Endothelial cell (in vitro differentiated cells): ENCODE data around the gene TGM1. TPM values are rescaled to one million over a fixed set of nuclear protein-coding genes. Genes with fewer than 3 reads are reported as not detected.

ENCODE experiments used
- DNase-seq: peaks from one replicate; pipeline ENCODE4 v3.0.0; 2021; ENCODE audit warnings: low spot score
- H3K27ac Mint-ChIP-seq: one replicate; pipeline ENCODE4 v1.8.0; 2021; ENCODE audit warnings: mixed read lengths, inconsistent platforms; ENCODE audit not compliant: unreplicated experiment
- H3K27me3 Mint-ChIP-seq: one replicate; pipeline ENCODE4 v1.8.0; 2021; ENCODE audit warnings: mild to moderate bottlenecking, moderate library complexity, mixed read lengths, inconsistent platforms; ENCODE audit not compliant: unreplicated experiment
- H3K36me3 Mint-ChIP-seq: one replicate; pipeline ENCODE4 v1.8.0; 2021; ENCODE audit warnings: mild to moderate bottlenecking, low read depth, mixed read lengths, inconsistent platforms; ENCODE audit not compliant: unreplicated experiment
- H3K4me1 Mint-ChIP-seq: one replicate; pipeline ENCODE4 v1.8.0; 2021; ENCODE audit warnings: mild to moderate bottlenecking, mixed read lengths, inconsistent platforms; ENCODE audit not compliant: unreplicated experiment
- H3K4me3 Mint-ChIP-seq: one replicate; pipeline ENCODE4 v1.8.0; 2021; ENCODE audit warnings: mild to moderate bottlenecking, mixed read lengths, inconsistent platforms; ENCODE audit not compliant: unreplicated experiment
- H3K9me3 Mint-ChIP-seq: one replicate; pipeline ENCODE4 v1.8.0; 2021; ENCODE audit warnings: mixed read lengths, inconsistent platforms; ENCODE audit not compliant: unreplicated experiment
- CTCF ChIP-seq: fragments of 200-600 bp; sonication (generic); IDR thresholded peaks from one replicate; pipeline ENCODE4 v1.5.0; 2021; ENCODE audit warnings: antibody characterized with exemption; ENCODE audit not compliant: unreplicated experiment
- total RNA-seq: library from RNA; stranded (reverse); fragmentation: NEBNext Ultra II Directional; extraction: Animal tissue kit (Norgen Biotek cat#: 25700); gene quantifications from one replicate; pipeline ENCODE4 v1.2.1, GENCODE V29; 2021; ENCODE audit not compliant: unreplicated experiment

The TGM1 gene
- total RNA-seq, 1 donor from 2014 or later = 1.7 TPM

- Mint-ChIP-seq H3K27ac (no peak overlapping the region), H3K36me3 (peaks cover 10% of the 10 kb centered on the region), H3K4me3 (peak overlapping the region; percentile 29), H3K9me3 (no peaks in the 10 kb centered on the region), H3K4me1 (peaks cover 2% of the 10 kb centered on the region), H3K27me3 (peaks cover 4% of the 10 kb centered on the region)
- no peak for DNase-seq
- no peak for TF ChIP-seq CTCF
These were observed 3.6 kb upstream of the TGM1 start for GRCh38 chr14:24266344-24267244.

GRCh38 chr14:24264298-24264697 lies 1.3 kb upstream of the TGM1 start:
- no peak for DNase-seq
- no peaks in the 10 kb centered on the region for H3K9me3 Mint-ChIP-seq
- peaks cover 10% of the 10 kb centered on the region for H3K36me3 Mint-ChIP-seq
- H3K27me3 Mint-ChIP-seq = peaks cover 11% of the 10 kb centered on the region
- no peak for TF ChIP-seq CTCF
- no peak overlapping the region for H3K27ac Mint-ChIP-seq
- peaks cover 2% of the 10 kb centered on the region for H3K4me1 Mint-ChIP-seq
- H3K4me3 Mint-ChIP-seq = no peak overlapping the region

- no peak for DNase-seq
- no peak overlapping the region for H3K4me3 Mint-ChIP-seq
- TF ChIP-seq CTCF = no peak
- H3K27ac Mint-ChIP-seq = no peak overlapping the region
- H3K9me3 Mint-ChIP-seq = no peaks in the 10 kb centered on the region
- peaks cover 10% of the 10 kb centered on the region for H3K36me3 Mint-ChIP-seq
- peaks cover 11% of the 10 kb centered on the region for H3K27me3 Mint-ChIP-seq
- H3K4me1 Mint-ChIP-seq = peaks cover 2% of the 10 kb centered on the region
These were observed 871 bp upstream of the TGM1 start for GRCh38 chr14:24263848-24264247.

GRCh38 chr14:24261969-24262327 lies 1.0 kb downstream of the TGM1 start:
- TF ChIP-seq CTCF = no peak

GRCh38 chr14:24261256-24261968 lies 1.6 kb downstream of the TGM1 start:
- no peak for TF ChIP-seq CTCF
- H3K36me3 Mint-ChIP-seq = no peaks in the 10 kb centered on the region
- peak overlapping the region; percentile 22 for H3K27ac Mint-ChIP-seq
- H3K27me3 Mint-ChIP-seq = peaks cover 8% of the 10 kb centered on the region
- DNase-seq = no peak
- peaks cover 7% of the 10 kb centered on the region for H3K4me1 Mint-ChIP-seq
- no peak overlapping the region for H3K4me3 Mint-ChIP-seq
- H3K9me3 Mint-ChIP-seq = no peaks in the 10 kb centered on the region

More at GRCh38 chr14:24261969-24262327, 1.0 kb downstream of the TGM1 start:
- Mint-ChIP-seq H3K36me3 (peaks cover 3% of the 10 kb centered on the region), H3K9me3 (no peaks in the 10 kb centered on the region), H3K27me3 (peaks cover 7% of the 10 kb centered on the region), H3K27ac (no peak overlapping the region), H3K4me1 (peaks cover 1% of the 10 kb centered on the region), H3K4me3 (no peak overlapping the region)
- DNase-seq = no peak
